Islet of Langerhans (tissue), 1 donor: ENCODE measurements around the gene LARGE1.
"Not testable (repeated sequence)": the region's sequence is repeated elsewhere in the genome, so short reads cannot be mapped to it uniquely, and the experiment has no call there.

Source experiments
- FAIRE-seq: peaks from one replicate; lab custom pipeline; 2011; peaks lifted over from hg19 to GRCh38; lab: Jason Lieb, UNC

LARGE1 gene

GRCh38 chr22:33472462-33473344 is 447.6 kb downstream of the LARGE1 start:
- no peak for FAIRE-seq

GRCh38 chr22:33470456-33470855 is 449.8 kb downstream of the LARGE1 start:
- no peak for FAIRE-seq

GRCh38 chr22:33467620-33468095 is 452.6 kb downstream of the LARGE1 start:
- FAIRE-seq: no peak

GRCh38 chr22:33467080-33467479 is 453.2 kb downstream of the LARGE1 start:
- FAIRE-seq: no peak

- FAIRE-seq: no peak
Measured at GRCh38 chr22:33465554-33465953, 454.7 kb downstream of the LARGE1 start.

GRCh38 chr22:33464698-33465097 is 455.6 kb downstream of the LARGE1 start:
- FAIRE-seq: no peak

- no peak for FAIRE-seq
Measured at GRCh38 chr22:33461698-33462434, 458.4 kb downstream of the LARGE1 start.

- FAIRE-seq: not testable (repeated sequence)
Measured at GRCh38 chr22:33461245-33461644, 459.0 kb downstream of the LARGE1 start.

- FAIRE-seq: no peak
Measured at GRCh38 chr22:33459137-33459536, 461.1 kb downstream of the LARGE1 start.

- FAIRE-seq: no peak
Measured at GRCh38 chr22:33456511-33456910, 463.8 kb downstream of the LARGE1 start.

- no peak for FAIRE-seq
Measured at GRCh38 chr22:33455036-33455435, 465.2 kb downstream of the LARGE1 start.

- FAIRE-seq: no peak
Measured at GRCh38 chr22:33451866-33452469, 468.3 kb downstream of the LARGE1 start.

GRCh38 chr22:33450756-33451155 is 469.5 kb downstream of the LARGE1 start:
- no peak for FAIRE-seq

GRCh38 chr22:33447733-33448132 is 472.5 kb downstream of the LARGE1 start:
- no peak for FAIRE-seq

- no peak for FAIRE-seq
Measured at GRCh38 chr22:33443683-33444082, 476.6 kb downstream of the LARGE1 start.

GRCh38 chr22:33440756-33441155 is 479.5 kb downstream of the LARGE1 start:
- FAIRE-seq: no peak

- no peak for FAIRE-seq
Measured at GRCh38 chr22:33438273-33438672, 482.0 kb downstream of the LARGE1 start.

GRCh38 chr22:33431300-33431699 is 489.0 kb downstream of the LARGE1 start:
- FAIRE-seq: no peak

- no peak for FAIRE-seq
Measured at GRCh38 chr22:33429281-33429680, 491.0 kb downstream of the LARGE1 start.

GRCh38 chr22:33427461-33427860 is 492.8 kb downstream of the LARGE1 start:
- FAIRE-seq: no peak

- FAIRE-seq: no peak
Measured at GRCh38 chr22:33426451-33426850, 493.8 kb downstream of the LARGE1 start.

GRCh38 chr22:33421859-33422258 is 498.4 kb downstream of the LARGE1 start:
- FAIRE-seq: no peak

- FAIRE-seq: no peak
Measured at GRCh38 chr22:33418484-33418883, 501.8 kb downstream of the LARGE1 start.
